Stimulated activated CD4-positive, alpha-beta T cell treated with anti-CD3 and anti-CD28 coated beads, Interleukin-2, amount 100 ng/mL, for 48 hours (primary cell): ENCODE measurements around the gene RBL1.

ENCODE experiments used
- DNase-seq, 2 donors: peaks; one replicate each; pipeline ENCODE4 v3.0.0-alpha.2; 2020

The RBL1 gene

GRCh38 chr20:36950414-36951197, 145.2 kb downstream of the RBL1 start:
- no peak for DNase-seq
